Ascending aorta (tissue), 2 donors: ENCODE measurements around the gene PGGHG. TPM values are rescaled to one million over a fixed set of nuclear protein-coding genes. Genes with fewer than 3 reads are reported as not detected.
A peak's percentile ranks its signal among the peaks of the same experiment; 100 is the strongest.
"Not testable (repeated sequence)": the region's sequence is repeated elsewhere in the genome, so short reads cannot be mapped to it uniquely, and the experiment has no call there.

Experiments used
- DNase-seq, 2 donors: peaks; one replicate each; pipeline ENCODE4 v3.0.0-alpha.2; 2019; ENCODE audit warnings: low spot score in 2 of 2
- H3K27ac ChIP-seq, 2 donors: fragments of 200-600 bp; sonication (generic); one replicate each; pipeline ENCODE4 v1.5.1; 2016 to 2017; ENCODE audit warnings: mild to moderate bottlenecking in 1 of 2
- H3K27me3 ChIP-seq: fragments of 200-600 bp; sonication (generic); one replicate; pipeline ENCODE4 v1.5.1; 2017
- H3K36me3 ChIP-seq, 2 donors: fragments of 200-600 bp; sonication (generic); one replicate each; pipeline ENCODE4 v1.5.1; 2016
- H3K4me1 ChIP-seq, 2 donors: fragments of 200-600 bp; sonication (generic); one replicate each; pipeline ENCODE4 v1.5.1; 2016 to 2017; ENCODE audit warnings: mild to moderate bottlenecking in 1 of 2
- H3K4me3 ChIP-seq, 2 donors: fragments of 200-600 bp; sonication (generic); one replicate each; pipeline ENCODE4 v1.5.1; 2016 to 2017; ENCODE audit warnings: mild to moderate bottlenecking in 1 of 2
- H3K9me3 ChIP-seq, 2 donors: fragments of 200-600 bp; sonication (generic); one replicate each; pipeline ENCODE4 v1.5.1; 2016
- intact Hi-C: fragments of 100-400 bp; cut with DNase I; formaldehyde crosslinking; loops from one replicate; pipeline ENCODE4 v1.15.1; 2023
- total RNA-seq: library from RNA; depleted of rRNA; stranded (reverse); fragments of >200 nt; gene quantifications from one replicate; pipeline ENCODE4 v1.1.0, GENCODE V29; 2016
- TF ChIP-seq, protein P1 (sequence below), 3 experiments: fragments of 200-600 bp in 2 of 3; fragments of 450-650 bp in 1 of 3; sonication (generic) in 2 of 3; IDR thresholded peaks; one replicate each; pipeline ENCODE4 v1.5.1; 2016 to 2019; ENCODE audit warnings: antibody characterized with exemption in 3 of 3, mild to moderate bottlenecking in 1 of 3, moderate library complexity in 1 of 3

PGGHG gene
- total RNA-seq, 1 donor from 2014 or later = 155 TPM

DNA sequence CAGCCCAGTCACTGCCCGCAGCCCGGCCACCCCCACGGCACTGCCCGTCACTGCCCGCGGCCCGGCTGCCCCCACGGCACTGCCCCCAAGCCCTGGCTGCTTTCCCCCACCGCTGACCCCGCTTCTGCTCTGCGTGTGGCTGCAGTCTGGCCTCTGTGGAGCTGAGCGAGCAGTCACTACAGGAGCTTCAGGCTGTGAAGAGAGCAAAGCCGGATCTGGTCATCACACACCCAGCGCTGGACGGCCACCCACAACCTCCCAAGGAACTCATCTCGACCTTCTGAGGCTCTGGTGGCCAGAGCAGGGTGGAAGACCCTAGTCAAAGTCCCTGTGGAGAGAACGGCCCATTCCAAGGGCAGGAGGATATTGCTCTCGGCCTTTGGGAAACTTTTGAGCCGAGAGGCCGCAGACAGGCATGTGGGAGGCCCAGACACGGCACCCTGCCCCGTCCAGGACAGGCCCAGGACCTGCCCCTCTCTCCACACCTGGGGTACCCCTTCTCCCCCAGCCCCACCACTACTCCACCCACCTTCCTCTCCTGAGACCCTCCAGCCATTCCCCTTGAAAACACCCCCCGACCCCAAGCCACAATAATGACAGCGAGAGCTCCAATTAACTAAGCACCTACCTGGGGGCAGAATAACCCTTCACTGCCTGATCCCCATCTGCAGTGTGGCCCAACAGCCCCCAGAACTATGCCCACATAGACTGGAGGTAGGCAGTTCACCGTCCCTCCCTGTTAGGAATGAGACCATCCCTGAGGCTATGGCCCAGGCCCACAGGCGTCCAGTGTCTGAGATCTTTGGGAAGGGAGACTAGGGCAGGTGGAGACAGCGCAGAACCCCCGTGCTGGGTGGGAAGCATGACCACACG lies 3.7 kb upstream of the PGGHG start:
- Histone ChIP-seq H3K27me3 (peaks cover 8% of the 10 kb centered on the region), H3K36me3 (no peaks in the 10 kb centered on the region), H3K27ac (no peak overlapping the region), H3K9me3 (no peaks in the 10 kb centered on the region), H3K4me3 (no peak overlapping the region), H3K4me1 (peaks cover 8 to 14% of the 10 kb centered on the region in 2 donors)
- intact Hi-C loops = no loop called here
- TF ChIP-seq, protein P1, sequence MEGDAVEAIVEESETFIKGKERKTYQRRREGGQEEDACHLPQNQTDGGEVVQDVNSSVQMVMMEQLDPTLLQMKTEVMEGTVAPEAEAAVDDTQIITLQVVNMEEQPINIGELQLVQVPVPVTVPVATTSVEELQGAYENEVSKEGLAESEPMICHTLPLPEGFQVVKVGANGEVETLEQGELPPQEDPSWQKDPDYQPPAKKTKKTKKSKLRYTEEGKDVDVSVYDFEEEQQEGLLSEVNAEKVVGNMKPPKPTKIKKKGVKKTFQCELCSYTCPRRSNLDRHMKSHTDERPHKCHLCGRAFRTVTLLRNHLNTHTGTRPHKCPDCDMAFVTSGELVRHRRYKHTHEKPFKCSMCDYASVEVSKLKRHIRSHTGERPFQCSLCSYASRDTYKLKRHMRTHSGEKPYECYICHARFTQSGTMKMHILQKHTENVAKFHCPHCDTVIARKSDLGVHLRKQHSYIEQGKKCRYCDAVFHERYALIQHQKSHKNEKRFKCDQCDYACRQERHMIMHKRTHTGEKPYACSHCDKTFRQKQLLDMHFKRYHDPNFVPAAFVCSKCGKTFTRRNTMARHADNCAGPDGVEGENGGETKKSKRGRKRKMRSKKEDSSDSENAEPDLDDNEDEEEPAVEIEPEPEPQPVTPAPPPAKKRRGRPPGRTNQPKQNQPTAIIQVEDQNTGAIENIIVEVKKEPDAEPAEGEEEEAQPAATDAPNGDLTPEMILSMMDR (IDR thresholded peaks at IDR 0.05) = no peak
- DNase-seq = no peak

DNA sequence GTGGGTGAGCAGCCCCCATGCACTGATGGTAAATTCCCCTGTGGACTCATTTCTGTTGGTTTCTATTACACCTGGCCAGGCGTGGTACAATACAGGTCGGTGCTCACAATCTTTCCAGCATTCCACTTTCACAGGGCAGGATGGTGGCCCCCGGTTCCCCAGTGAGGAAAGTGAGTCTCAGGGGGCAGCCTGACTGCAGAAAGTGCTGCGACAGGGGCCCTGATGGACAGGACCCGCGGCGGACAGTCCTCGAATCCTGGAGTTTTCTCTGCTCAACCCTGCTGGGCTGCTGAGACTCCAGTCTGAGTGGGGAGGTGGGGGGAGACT lies 3.1 kb upstream of the PGGHG start:
- H3K4me1 ChIP-seq = peaks cover 8 to 14% of the 10 kb centered on the region in 2 donors
- H3K9me3 ChIP-seq = no peaks in the 10 kb centered on the region
- H3K27ac ChIP-seq = no peak overlapping the region
- no peak overlapping the region for H3K4me3 ChIP-seq
- DNase-seq = no peak
- intact Hi-C loops = no loop called here
- peaks cover 8% of the 10 kb centered on the region for H3K27me3 ChIP-seq
- TF ChIP-seq, protein P1 (IDR thresholded peaks at IDR 0.05) = no peak
- H3K36me3 ChIP-seq = no peaks in the 10 kb centered on the region

DNA sequence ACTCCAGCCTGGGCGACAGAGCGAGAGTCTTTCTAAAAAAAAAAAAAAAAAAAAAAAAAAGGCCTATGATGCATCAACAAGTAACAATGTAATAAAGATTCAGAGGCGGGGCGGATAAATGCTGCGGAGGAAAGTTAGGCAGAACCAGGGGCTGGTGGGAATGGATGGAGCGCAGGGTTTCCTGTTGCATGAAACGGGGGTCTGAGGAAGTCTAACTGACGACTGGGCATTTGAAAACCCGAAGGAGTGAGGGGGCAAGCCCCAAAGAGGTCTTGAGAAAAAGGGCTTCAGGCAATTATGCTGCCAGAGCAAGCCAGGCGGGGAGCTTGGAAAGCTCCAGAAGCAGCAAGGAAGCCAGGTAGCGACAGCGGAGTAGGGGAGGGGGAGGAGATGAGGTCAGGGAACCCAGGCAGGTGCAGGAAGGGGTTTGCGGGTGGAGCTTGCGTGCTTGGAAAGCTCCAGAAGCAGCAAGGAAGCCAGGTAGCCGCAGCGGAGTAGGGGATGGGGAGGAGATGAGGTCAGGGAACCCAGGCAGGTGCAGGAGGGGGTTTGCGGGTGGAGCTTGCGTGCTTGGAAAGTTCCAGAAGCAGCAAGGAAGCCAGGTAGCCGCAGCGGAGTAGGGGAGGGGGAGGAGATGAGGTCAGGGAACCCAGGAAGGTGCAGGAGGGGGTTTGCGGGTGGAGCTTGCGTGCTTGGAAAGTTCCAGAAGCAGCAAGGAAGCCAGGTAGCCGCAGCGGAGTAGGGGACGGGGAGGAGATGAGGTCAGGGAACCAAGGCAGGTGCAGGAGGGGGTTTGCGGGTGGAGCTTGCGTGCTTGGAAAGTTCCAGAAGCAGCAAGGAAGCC lies 1.7 kb upstream of the PGGHG start:
- peak in 1 of 2 donors; percentile 60 for DNase-seq
- H3K9me3 ChIP-seq, H3K27ac ChIP-seq, H3K27me3 ChIP-seq, H3K36me3 ChIP-seq, intact Hi-C loops, H3K4me3 ChIP-seq: not testable (repeated sequence)
- H3K4me1 ChIP-seq = peaks cover 8 to 14% of the 10 kb centered on the region in 2 donors

DNA sequence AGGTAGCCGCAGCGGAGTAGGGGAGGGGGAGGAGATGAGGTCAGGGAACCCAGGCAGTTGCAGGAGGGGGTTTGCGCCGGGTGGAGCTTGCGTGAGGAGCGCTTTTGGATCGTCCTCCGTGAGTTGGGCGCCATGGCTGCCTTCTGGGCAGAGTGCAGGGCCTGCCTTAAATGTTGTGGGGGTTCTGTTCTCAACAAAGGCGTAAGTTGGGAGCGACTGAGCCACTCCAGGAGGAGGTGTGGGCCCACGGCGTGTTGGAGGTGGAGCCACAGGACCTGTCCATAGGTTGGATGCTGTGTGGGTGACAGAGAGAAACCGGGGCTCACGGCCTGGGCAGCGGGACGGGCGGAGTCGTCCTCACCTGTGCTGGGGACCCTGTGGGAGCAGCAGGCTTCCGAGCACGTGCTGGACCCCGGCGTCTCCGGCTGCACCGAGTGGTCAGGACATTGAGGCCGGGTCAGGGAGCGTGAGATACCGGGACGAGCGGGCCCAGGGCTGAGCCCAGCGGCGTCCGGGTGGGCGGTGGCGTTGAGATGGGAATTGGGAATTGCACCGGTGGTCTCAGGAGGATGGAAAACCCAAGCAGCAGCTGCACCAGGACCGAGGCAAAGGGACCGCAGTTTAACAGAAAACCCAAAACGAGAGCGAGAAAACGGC lies 977 bp upstream of the PGGHG start:
- H3K36me3 ChIP-seq = no peaks in the 10 kb centered on the region
- H3K9me3 ChIP-seq = no peaks in the 10 kb centered on the region
- intact Hi-C loops = loop anchor here (2.0 kb wide), 1 partner anchor 51 kb away; the partner anchor contains the start of genes PSMD13 and SIRT3
- peaks cover 4% of the 10 kb centered on the region for H3K27me3 ChIP-seq
- DNase-seq = peak; percentile 7 to 66
- peaks cover 8 to 14% of the 10 kb centered on the region in 2 donors for H3K4me1 ChIP-seq
- TF ChIP-seq, protein P1 (IDR thresholded peaks at IDR 0.05) = no peak
- peak overlapping the region; percentile 21 to 59 for H3K27ac ChIP-seq
- H3K4me3 ChIP-seq = peak overlapping the region; percentile 69 to 97

DNA sequence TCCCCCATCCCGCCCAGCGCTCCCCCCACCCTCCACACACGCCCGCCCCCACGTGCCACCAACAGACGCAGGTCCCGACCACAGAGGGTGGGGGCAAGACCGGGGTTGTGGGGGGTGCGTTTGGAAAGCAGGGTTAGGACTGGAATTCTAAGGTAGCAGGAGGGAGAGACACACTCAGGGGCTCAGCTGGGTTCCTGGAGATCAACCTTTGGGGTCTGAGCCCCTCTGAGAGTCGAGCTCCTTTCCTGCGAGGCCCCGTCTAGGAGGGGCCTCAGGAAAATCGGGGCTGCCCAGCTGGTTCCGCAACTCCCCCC lies 429 bp downstream of the PGGHG start:
- Histone ChIP-seq H3K4me1 (peaks cover 8 to 14% of the 10 kb centered on the region in 2 donors), H3K27ac (peak overlapping the region; percentile 57 to 59), H3K27me3 (peaks cover 4% of the 10 kb centered on the region), H3K9me3 (no peaks in the 10 kb centered on the region), H3K4me3 (peak overlapping the region; percentile 69 to 97), H3K36me3 (peaks cover 7 to 11% of the 10 kb centered on the region in 2 donors)
- TF ChIP-seq, protein P1 (IDR thresholded peaks at IDR 0.05) = no peak
- DNase-seq = peak in 1 of 2 donors; percentile 62
- intact Hi-C loops = loop anchor here (2.0 kb wide), 1 partner anchor 53 kb away; the partner anchor contains the start of genes PSMD13 and SIRT3
